Gastroesophageal sphincter (tissue), 4 donors: ENCODE results near the gene VNN1. TPM values are rescaled to one million over a fixed set of nuclear protein-coding genes. Genes with fewer than 3 reads are reported as not detected.
"Not testable (repeated sequence)": the region's sequence is repeated elsewhere in the genome, so short reads cannot be mapped to it uniquely, and the experiment has no call there.

Experiments used
- ATAC-seq: fragments of 150-250 bp; one replicate; pipeline ENCODE4 v1.9.1; 2016; ENCODE audit warnings: mild to moderate bottlenecking, moderate library complexity
- H3K27ac ChIP-seq, 4 donors: fragments of 200-600 bp; sonication (generic) in 3 of 4; 1 replicate in 3 of 4; 2 replicates in 1 of 4; pipeline ENCODE4 v1.5.1; 2016 to 2019
- H3K27me3 ChIP-seq: fragments of 200-600 bp; sonication (generic); one replicate; pipeline ENCODE4 v1.5.1; 2019
- H3K36me3 ChIP-seq, 2 donors: fragments of 200-600 bp; sonication (generic); one replicate each; pipeline ENCODE4 v1.5.1; 2019; ENCODE audit warnings: control low read depth in 1 of 2
- H3K4me1 ChIP-seq, 3 donors: fragments of 200-600 bp; sonication (generic); 1 replicate in 2 of 3; 2 replicates in 1 of 3; pipeline ENCODE4 v1.5.1; 2016 to 2019; ENCODE audit warnings: control low read depth in 2 of 3
- H3K4me3 ChIP-seq, 2 donors: fragments of 200-600 bp; sonication (generic); one replicate each; pipeline ENCODE4 v1.5.1; 2019; ENCODE audit warnings: mild to moderate bottlenecking in 1 of 2, moderate library complexity in 1 of 2
- H3K9me3 ChIP-seq, 3 donors: fragments of 200-600 bp; sonication (generic); one replicate each; pipeline ENCODE4 v1.5.1; 2017 to 2019; ENCODE audit warnings: control low read depth in 2 of 3
- EP300 ChIP-seq: sonication (generic); formaldehyde crosslinking; IDR thresholded peaks from one replicate; pipeline ENCODE4 v1.6.1; 2017; ENCODE audit warnings: antibody characterized with exemption, mild to moderate bottlenecking
- POLR2A ChIP-seq, 2 donors: fragments of 450-650 bp; IDR thresholded peaks; one replicate each; pipeline ENCODE4 v1.6.1; 2017; ENCODE audit warnings: antibody characterized with exemption in 2 of 2, mild to moderate bottlenecking in 2 of 2, moderate library complexity in 1 of 2
- POLR2AphosphoS5 ChIP-seq: sonication (generic); formaldehyde crosslinking; IDR thresholded peaks from one replicate; pipeline ENCODE4 v1.6.1; 2017; ENCODE audit warnings: antibody characterized with exemption
- WGBS, 2 donors: methylation state at CpG; one replicate each; pipeline ENCODE4 v1.1.5; 2018; ENCODE audit warnings: low coverage in 1 of 2; 5-methylcytosine and 5-hydroxymethylcytosine counted together
- total RNA-seq, 4 donors: library from RNA; depleted of rRNA; stranded (reverse); fragments of >200 nt; gene quantifications; one replicate each; pipeline ENCODE4 v1.1.0, GENCODE V29; 2016
- TF ChIP-seq, protein P1 (sequence below), 4 experiments: fragments of 200-600 bp in 2 of 4; fragments of 450-650 bp in 2 of 4; sonication (generic) in 1 of 4; IDR thresholded peaks; one replicate each; pipeline ENCODE4 v1.5.1; 2017 to 2019; ENCODE audit warnings: antibody characterized with exemption in 4 of 4, mild to moderate bottlenecking in 2 of 4, moderate library complexity in 2 of 4

The VNN1 gene
- total RNA-seq, 4 donors from 2014 or later = 0.15 to 3.9 (median 2.2) TPM; not detected in 1

DNA sequence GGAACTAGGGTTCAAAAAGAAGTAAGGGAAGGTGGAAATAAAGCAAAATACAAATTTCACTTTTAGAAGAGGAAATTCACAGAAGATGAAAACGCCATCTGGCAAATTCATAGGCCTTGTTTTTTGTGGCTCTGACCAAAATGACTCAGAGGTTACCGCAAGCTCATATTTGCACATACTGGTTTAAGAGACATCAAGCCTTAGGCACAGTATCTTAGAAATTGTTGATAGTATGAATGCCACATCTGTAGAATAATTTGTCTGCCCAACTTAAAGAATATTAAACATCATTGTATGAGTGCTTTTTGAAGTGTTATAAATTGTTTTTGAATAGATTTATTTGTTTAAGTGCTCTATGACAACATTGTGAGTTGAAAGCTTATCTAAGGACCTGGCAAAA lies 65.5 kb downstream of the VNN1 start:
- no peak overlapping the region for H3K27ac ChIP-seq
- no peaks in the 10 kb centered on the region for H3K27me3 ChIP-seq
- H3K4me1 ChIP-seq = peaks cover 0 to 9% (median 0%) of the 10 kb centered on the region in 3 donors
- ATAC-seq = no peak
- WGBS, 2 donors = 27 to 43% methylated on average over 2 of the region's 2 CpGs
- H3K36me3 ChIP-seq = no peaks in the 10 kb centered on the region
- no peak overlapping the region for H3K4me3 ChIP-seq
- TF ChIP-seq POLR2A (IDR thresholded peaks at IDR 0.05) (no peak), POLR2AphosphoS5 (no peak), EP300 (no peak)
- TF ChIP-seq, protein P1, sequence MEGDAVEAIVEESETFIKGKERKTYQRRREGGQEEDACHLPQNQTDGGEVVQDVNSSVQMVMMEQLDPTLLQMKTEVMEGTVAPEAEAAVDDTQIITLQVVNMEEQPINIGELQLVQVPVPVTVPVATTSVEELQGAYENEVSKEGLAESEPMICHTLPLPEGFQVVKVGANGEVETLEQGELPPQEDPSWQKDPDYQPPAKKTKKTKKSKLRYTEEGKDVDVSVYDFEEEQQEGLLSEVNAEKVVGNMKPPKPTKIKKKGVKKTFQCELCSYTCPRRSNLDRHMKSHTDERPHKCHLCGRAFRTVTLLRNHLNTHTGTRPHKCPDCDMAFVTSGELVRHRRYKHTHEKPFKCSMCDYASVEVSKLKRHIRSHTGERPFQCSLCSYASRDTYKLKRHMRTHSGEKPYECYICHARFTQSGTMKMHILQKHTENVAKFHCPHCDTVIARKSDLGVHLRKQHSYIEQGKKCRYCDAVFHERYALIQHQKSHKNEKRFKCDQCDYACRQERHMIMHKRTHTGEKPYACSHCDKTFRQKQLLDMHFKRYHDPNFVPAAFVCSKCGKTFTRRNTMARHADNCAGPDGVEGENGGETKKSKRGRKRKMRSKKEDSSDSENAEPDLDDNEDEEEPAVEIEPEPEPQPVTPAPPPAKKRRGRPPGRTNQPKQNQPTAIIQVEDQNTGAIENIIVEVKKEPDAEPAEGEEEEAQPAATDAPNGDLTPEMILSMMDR (IDR thresholded peaks at IDR 0.05) = no peak
- H3K9me3 ChIP-seq = no peaks in the 10 kb centered on the region

DNA sequence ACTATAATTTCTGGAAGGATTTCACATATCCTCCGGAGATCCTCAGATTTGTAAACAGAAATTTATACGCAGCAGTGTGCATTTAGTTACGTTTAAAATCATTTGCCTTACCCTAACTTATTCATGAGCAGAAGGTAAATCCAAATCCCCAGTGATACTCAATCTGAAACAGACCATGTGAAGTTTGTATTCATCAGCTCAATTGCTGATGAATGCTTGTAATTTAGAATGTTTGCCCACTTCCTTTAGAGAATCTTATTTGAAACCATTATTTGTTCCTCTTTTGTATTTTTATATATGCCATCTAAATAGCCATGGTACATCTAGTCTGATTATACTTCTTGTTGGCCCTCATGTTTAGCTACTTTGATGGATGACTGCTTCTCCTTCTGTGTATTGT lies 70.3 kb downstream of the VNN1 start:
- H3K4me1 ChIP-seq = peaks cover 0 to 3% (median 0%) of the 10 kb centered on the region in 3 donors
- no peaks in the 10 kb centered on the region for H3K9me3 ChIP-seq
- no peak overlapping the region for H3K4me3 ChIP-seq
- H3K27ac ChIP-seq = no peak overlapping the region
- TF ChIP-seq EP300 (no peak), POLR2A (IDR thresholded peaks at IDR 0.05) (no peak), POLR2AphosphoS5 (no peak)
- TF ChIP-seq, protein P1 (IDR thresholded peaks at IDR 0.05) = no peak
- ATAC-seq = no peak
- no peaks in the 10 kb centered on the region for H3K27me3 ChIP-seq
- WGBS, 2 donors = 64 to 65% methylated on average over 3 of the region's 3 CpGs
- H3K36me3 ChIP-seq = no peaks in the 10 kb centered on the region

DNA sequence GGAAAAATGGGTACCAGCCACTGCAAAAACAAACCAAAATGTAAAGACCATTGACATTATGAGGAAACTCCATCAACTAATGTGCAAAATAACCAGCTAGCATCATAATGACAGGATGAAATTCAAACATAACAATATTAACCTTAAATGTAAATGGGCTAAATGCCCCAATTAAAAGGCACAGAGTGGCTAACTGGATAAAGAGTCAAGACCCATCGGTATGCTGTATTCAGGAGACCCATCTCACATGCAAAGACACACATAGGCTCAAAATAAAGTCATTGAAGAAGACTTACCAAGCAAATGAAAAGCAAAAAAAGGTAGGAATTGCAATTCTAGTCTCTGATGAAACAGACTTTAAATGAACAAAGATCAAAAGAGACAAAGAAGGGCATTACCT lies 76.7 kb downstream of the VNN1 start:
- WGBS, 2 donors = 92 to 100% methylated on average over 1 of the region's 1 CpG
- not testable (repeated sequence) for H3K9me3 ChIP-seq, ATAC-seq, H3K27ac ChIP-seq, H3K4me3 ChIP-seq, H3K36me3 ChIP-seq, H3K4me1 ChIP-seq
- H3K27me3 ChIP-seq = peaks cover 17% of the 10 kb centered on the region

DNA sequence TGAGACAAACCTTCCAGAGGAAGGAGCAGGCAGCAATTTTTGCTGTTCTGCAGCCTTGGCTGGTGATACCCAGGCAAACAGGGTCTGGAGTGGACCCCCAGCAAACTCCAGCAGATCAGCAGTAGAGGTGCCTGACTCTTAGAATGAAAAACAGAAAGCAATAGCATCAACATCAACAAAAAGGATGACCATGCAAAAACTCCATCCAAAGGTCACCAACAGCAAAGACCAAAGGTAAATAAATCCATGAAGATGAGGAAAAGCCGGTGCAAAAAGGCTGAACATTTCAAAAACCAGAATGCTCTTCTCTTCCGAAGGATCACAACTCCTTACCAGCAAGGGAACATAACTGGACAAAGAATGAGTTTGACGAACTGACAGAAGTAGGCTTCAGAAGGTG lies 77.9 kb downstream of the VNN1 start:
- not testable (repeated sequence) for H3K36me3 ChIP-seq, H3K9me3 ChIP-seq, H3K4me1 ChIP-seq, ATAC-seq, H3K27ac ChIP-seq, H3K4me3 ChIP-seq
- WGBS, 2 donors = 77 to 93% methylated on average over 3 of the region's 3 CpGs
- H3K27me3 ChIP-seq = peaks cover 17% of the 10 kb centered on the region

DNA sequence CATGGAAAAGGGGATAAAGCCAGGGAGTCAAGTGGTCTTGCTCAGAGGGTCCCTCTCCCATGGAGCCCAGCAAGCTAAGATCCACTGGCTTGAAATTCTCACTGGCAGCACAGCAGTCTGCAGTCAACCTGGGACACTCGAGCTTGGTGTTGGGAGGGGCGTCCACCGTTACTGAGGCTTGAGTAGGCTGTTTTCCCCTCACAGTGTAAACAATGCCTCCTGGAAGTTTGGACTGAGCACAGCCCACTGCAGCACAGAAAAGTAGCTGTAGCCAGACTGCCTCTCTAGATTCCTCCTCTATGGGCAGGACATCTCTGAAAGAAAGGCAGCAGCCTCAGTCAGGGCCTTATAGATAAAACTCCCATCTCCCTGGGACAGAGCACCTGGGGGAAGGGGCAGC lies 78.6 kb downstream of the VNN1 start:
- H3K4me3 ChIP-seq, H3K27ac ChIP-seq, ATAC-seq, H3K4me1 ChIP-seq, H3K9me3 ChIP-seq, H3K36me3 ChIP-seq: not testable (repeated sequence)
- peaks cover 17% of the 10 kb centered on the region for H3K27me3 ChIP-seq
- WGBS, 2 donors = no CpG with 5 or more reads among the region's 3 CpGs

DNA sequence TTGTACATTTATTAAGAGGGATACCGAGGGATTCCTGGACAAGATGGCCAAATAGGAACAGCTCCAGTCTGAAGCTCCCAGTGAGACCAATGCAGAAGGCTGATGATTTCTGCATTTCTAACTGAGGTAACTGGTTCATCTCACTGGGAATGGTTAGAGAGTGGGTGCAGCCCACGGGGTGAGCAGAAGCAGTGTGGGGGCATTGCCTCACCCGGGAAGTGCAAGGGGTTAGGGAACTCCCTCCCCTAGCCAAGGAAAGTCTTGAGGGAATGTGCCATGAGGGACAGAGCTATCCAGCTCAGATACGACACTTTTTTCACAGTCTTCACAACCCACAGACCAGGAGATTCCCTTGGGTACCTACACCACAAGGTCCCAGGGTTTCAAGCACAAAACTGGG lies 79.1 kb downstream of the VNN1 start:
- TF ChIP-seq, protein P1 (IDR thresholded peaks at IDR 0.05) = no peak
- no peak for TF ChIP-seq POLR2AphosphoS5
- no peak for TF ChIP-seq POLR2A (IDR thresholded peaks at IDR 0.05)
- TF ChIP-seq EP300 = no peak

DNA sequence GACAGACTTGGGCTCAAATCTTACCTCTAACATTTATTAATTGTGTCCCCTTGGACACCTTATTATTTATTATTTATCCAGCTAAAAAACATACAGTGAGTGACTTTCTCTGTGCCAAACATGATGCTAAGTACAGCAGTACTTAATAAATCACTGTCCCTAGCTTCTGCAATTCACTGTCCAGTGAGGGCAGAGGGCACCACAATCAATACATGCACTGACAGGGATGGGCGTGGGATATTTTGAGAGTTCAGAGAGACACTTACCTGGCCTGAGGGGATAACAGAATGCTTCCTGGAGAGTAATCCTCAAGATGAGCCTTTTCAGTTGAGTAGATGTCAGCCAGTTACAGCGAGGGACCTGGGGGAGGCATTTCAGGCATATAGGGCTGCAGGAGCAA lies 80.5 kb downstream of the VNN1 start:
- no peak for ATAC-seq
- peaks cover 0 to 6% (median 0%) of the 10 kb centered on the region in 3 donors for H3K9me3 ChIP-seq
- H3K27me3 ChIP-seq = peaks cover 17% of the 10 kb centered on the region
- 65% methylated on average over 2 of the region's 2 CpGs; no CpG with 5 or more reads in 1 of the 2 donors for WGBS, 2 donors
- TF ChIP-seq EP300 (no peak), POLR2A (IDR thresholded peaks at IDR 0.05) (no peak), POLR2AphosphoS5 (no peak)
- TF ChIP-seq, protein P1 (IDR thresholded peaks at IDR 0.05) = no peak
- H3K27ac ChIP-seq = no peak overlapping the region
- no peaks in the 10 kb centered on the region for H3K4me1 ChIP-seq
- no peak overlapping the region for H3K4me3 ChIP-seq
- no peaks in the 10 kb centered on the region for H3K36me3 ChIP-seq

More for the DNA sequence above, 79.1 kb downstream of the VNN1 start:
- H3K27ac ChIP-seq = no peak overlapping the region
- no peak for ATAC-seq
- peaks cover 17% of the 10 kb centered on the region for H3K27me3 ChIP-seq
- no peaks in the 10 kb centered on the region for H3K4me1 ChIP-seq
- no peak overlapping the region for H3K4me3 ChIP-seq
- peaks cover 0 to 6% (median 0%) of the 10 kb centered on the region in 3 donors for H3K9me3 ChIP-seq
- 88% methylated on average over 2 of the region's 4 CpGs; no CpG with 5 or more reads in 1 of the 2 donors for WGBS, 2 donors
- H3K36me3 ChIP-seq = no peaks in the 10 kb centered on the region
